Duodenal mucosa (tissue), 2 donors: Measurements from ENCODE around the gene TFAP2C.
"Not testable (repeated sequence)": the region's sequence is repeated elsewhere in the genome, so short reads cannot be mapped to it uniquely, and the experiment has no call there.

Source experiments
- H3K27ac ChIP-seq: one replicate; pipeline ENCODE4 v1.7.0; 2013; ENCODE audit warnings: low read depth, low read length
- H3K27me3 ChIP-seq, 2 donors: one replicate each; pipeline ENCODE4 v1.7.0; 2013; ENCODE audit warnings: low read length in 2 of 2, control low read depth in 1 of 2; ENCODE audit not compliant: insufficient read depth in 2 of 2, control insufficient read depth in 1 of 2
- H3K36me3 ChIP-seq, 2 donors: one replicate each; pipeline ENCODE4 v1.7.0; 2013; ENCODE audit warnings: low read length in 2 of 2, control low read depth in 1 of 2; ENCODE audit not compliant: insufficient read depth in 2 of 2, control insufficient read depth in 1 of 2
- H3K4me1 ChIP-seq, 2 donors: one replicate each; pipeline ENCODE4 v1.7.0; 2013; ENCODE audit warnings: low read length in 2 of 2, control low read depth in 1 of 2; ENCODE audit not compliant: insufficient read depth in 2 of 2, control insufficient read depth in 1 of 2
- H3K4me3 ChIP-seq, 2 donors: one replicate each; pipeline ENCODE4 v1.7.0; 2013; ENCODE audit warnings: low read length in 2 of 2, low read depth in 1 of 2
- H3K9ac ChIP-seq, 2 donors: one replicate each; pipeline ENCODE4 v1.7.0; 2013; ENCODE audit warnings: low read length in 2 of 2, low read depth in 1 of 2
- H3K9me3 ChIP-seq, 2 donors: one replicate each; pipeline ENCODE4 v1.7.0; 2013; ENCODE audit warnings: low read length in 2 of 2, control low read depth in 1 of 2; ENCODE audit not compliant: control insufficient read depth in 1 of 2

Gene TFAP2C

GRCh38 chr20:56610098-56610497, 19.0 kb upstream of the TFAP2C start:
- H3K36me3 ChIP-seq = no peaks in the 10 kb centered on the region
- H3K9me3 ChIP-seq = no peaks in the 10 kb centered on the region
- no peak overlapping the region for H3K27ac ChIP-seq

GRCh38 chr20:56614196-56614595, 14.9 kb upstream of the TFAP2C start:
- no peaks in the 10 kb centered on the region for H3K4me1 ChIP-seq
- H3K4me3 ChIP-seq = no peak overlapping the region
- no peak overlapping the region for H3K27ac ChIP-seq
- no peaks in the 10 kb centered on the region for H3K27me3 ChIP-seq
- H3K36me3 ChIP-seq = no peaks in the 10 kb centered on the region
- no peaks in the 10 kb centered on the region for H3K9me3 ChIP-seq
- H3K9ac ChIP-seq = no peak overlapping the region

More at GRCh38 chr20:56610098-56610497, 19.0 kb upstream of the TFAP2C start:
- peaks cover 0 to 10% of the 10 kb centered on the region in 2 donors for H3K4me1 ChIP-seq
- H3K4me3 ChIP-seq = no peak overlapping the region
- H3K27me3 ChIP-seq = no peaks in the 10 kb centered on the region
- H3K9ac ChIP-seq = no peak overlapping the region

- no peaks in the 10 kb centered on the region for H3K36me3 ChIP-seq
- no peaks in the 10 kb centered on the region for H3K4me1 ChIP-seq
- H3K27me3 ChIP-seq = no peaks in the 10 kb centered on the region
- H3K4me3 ChIP-seq = no peak overlapping the region
- no peak overlapping the region for H3K9ac ChIP-seq
- no peaks in the 10 kb centered on the region for H3K9me3 ChIP-seq
- no peak overlapping the region for H3K27ac ChIP-seq
Observed at GRCh38 chr20:56616716-56617115, 12.4 kb upstream of the TFAP2C start.

GRCh38 chr20:56617489-56617888, 11.6 kb upstream of the TFAP2C start:
- Histone ChIP-seq H3K27ac (no peak overlapping the region), H3K4me3 (no peak overlapping the region), H3K27me3 (no peaks in the 10 kb centered on the region), H3K9me3 (no peaks in the 10 kb centered on the region), H3K36me3 (no peaks in the 10 kb centered on the region), H3K9ac (no peak overlapping the region), H3K4me1 (no peaks in the 10 kb centered on the region)

- H3K27ac ChIP-seq = no peak overlapping the region
- no peaks in the 10 kb centered on the region for H3K4me1 ChIP-seq
- H3K4me3 ChIP-seq = no peak overlapping the region
- H3K9ac ChIP-seq = no peak overlapping the region
- no peaks in the 10 kb centered on the region for H3K36me3 ChIP-seq
- H3K9me3 ChIP-seq = no peaks in the 10 kb centered on the region
- peaks cover 18 to 27% of the 10 kb centered on the region in 2 donors for H3K27me3 ChIP-seq
Observed at GRCh38 chr20:56621730-56622129, 7.4 kb upstream of the TFAP2C start.

GRCh38 chr20:56623930-56624329, 5.2 kb upstream of the TFAP2C start:
- not testable (repeated sequence) for H3K9me3 ChIP-seq, H3K36me3 ChIP-seq, H3K4me1 ChIP-seq, H3K27ac ChIP-seq, H3K4me3 ChIP-seq, H3K9ac ChIP-seq
- peaks cover 40 to 49% of the 10 kb centered on the region in 2 donors for H3K27me3 ChIP-seq

- no peak overlapping the region for H3K9ac ChIP-seq
- H3K27me3 ChIP-seq = peaks cover 50 to 60% of the 10 kb centered on the region in 2 donors
Observed at GRCh38 chr20:56624786-56625681, 4.1 kb upstream of the TFAP2C start.

GRCh38 chr20:56625837-56626236, 3.3 kb upstream of the TFAP2C start:
- H3K4me1 ChIP-seq = peaks cover 5 to 13% of the 10 kb centered on the region in 2 donors

More at GRCh38 chr20:56624786-56625681, 4.1 kb upstream of the TFAP2C start:
- Histone ChIP-seq H3K36me3 (no peaks in the 10 kb centered on the region), H3K27ac (no peak overlapping the region), H3K9me3 (no peaks in the 10 kb centered on the region), H3K4me3 (no peak overlapping the region), H3K4me1 (peaks cover 5 to 13% of the 10 kb centered on the region in 2 donors)

GRCh38 chr20:56626367-56627121, 2.6 kb upstream of the TFAP2C start:
- H3K4me3 ChIP-seq = no peak overlapping the region
- H3K9me3 ChIP-seq = no peaks in the 10 kb centered on the region
- H3K27ac ChIP-seq = no peak overlapping the region
- no peaks in the 10 kb centered on the region for H3K36me3 ChIP-seq
- H3K9ac ChIP-seq = no peak overlapping the region
- peaks cover 62 to 74% of the 10 kb centered on the region in 2 donors for H3K27me3 ChIP-seq
- peaks cover 5 to 13% of the 10 kb centered on the region in 2 donors for H3K4me1 ChIP-seq

More at GRCh38 chr20:56625837-56626236, 3.3 kb upstream of the TFAP2C start:
- no peaks in the 10 kb centered on the region for H3K9me3 ChIP-seq
- peaks cover 57 to 67% of the 10 kb centered on the region in 2 donors for H3K27me3 ChIP-seq
- H3K9ac ChIP-seq = no peak overlapping the region
- H3K36me3 ChIP-seq = no peaks in the 10 kb centered on the region
- H3K27ac ChIP-seq = no peak overlapping the region
- H3K4me3 ChIP-seq = no peak overlapping the region
